SU-DHL-6 (cell line): Measurements from ENCODE around the gene SPINT3.

Experiments used
- H2AFZ ChIP-seq: fragments of 200-600 bp; sonication (generic); 2 replicates; pipeline ENCODE4 v1.6.1; 2014; ENCODE audit warnings: low read depth, mild to moderate bottlenecking, moderate library complexity, mixed read lengths, antibody characterized with exemption, low read length; ENCODE audit not compliant: severe bottlenecking
- H3F3A ChIP-seq: fragments of 200-600 bp; shearing (Covaris generic); 2 replicates; pipeline ENCODE4 v1.6.0; 2016; ENCODE audit warnings: antibody characterized with exemption, mild to moderate bottlenecking; ENCODE audit not compliant: insufficient read depth
- H3K27ac ChIP-seq: fragments of 200-600 bp; sonication (generic); 2 replicates; pipeline ENCODE4 v1.5.1; 2016; ENCODE audit warnings: low read depth, mild to moderate bottlenecking, low read length, moderate library complexity, mixed read lengths
- H3K27me3 ChIP-seq: fragments of 200-600 bp; sonication (generic), shearing (Covaris generic); 2 replicates; pipeline ENCODE4 v1.6.0; 2014; ENCODE audit warnings: mild to moderate bottlenecking, low read length
- H3K36me3 ChIP-seq: fragments of 200-600 bp; sonication (generic); 2 replicates; pipeline ENCODE4 v1.6.1; 2014; ENCODE audit warnings: mild to moderate bottlenecking, low read length, mixed read lengths
- H3K4me2 ChIP-seq: fragments of 300-600, 200-600 bp; shearing (Covaris generic), sonication (generic); 2 replicates; pipeline ENCODE4 v1.6.0; 2014; ENCODE audit warnings: low read length, low read depth, mild to moderate bottlenecking; ENCODE audit not compliant: poor library complexity, severe bottlenecking
- H3K4me3 ChIP-seq: fragments of 200-600 bp; sonication (generic); 2 replicates; pipeline ENCODE4 v1.5.1; 2014; ENCODE audit warnings: antibody characterized with exemption, low read length, mild to moderate bottlenecking, mixed read lengths; ENCODE audit not compliant: insufficient read depth, poor library complexity, severe bottlenecking
- H3K79me2 ChIP-seq: fragments of 200-600 bp; sonication (generic); 2 replicates; pipeline ENCODE4 v1.6.1; 2014; ENCODE audit warnings: mild to moderate bottlenecking, low read length, moderate library complexity; ENCODE audit not compliant: insufficient read depth
- H3K9ac ChIP-seq: fragments of 200-600 bp; sonication (generic); 2 replicates; pipeline ENCODE4 v1.7.0; 2014; ENCODE audit warnings: mild to moderate bottlenecking, low read length
- H3K9me2 ChIP-seq: fragments of 200-600 bp; sonication (generic); replicated peaks from 2 replicates; pipeline ENCODE4 v1.6.1; 2014; ENCODE audit warnings: low read length; ENCODE audit not compliant: insufficient read depth
- H3K9me3 ChIP-seq: fragments of 200-600 bp; sonication (generic); 2 replicates; pipeline ENCODE4 v1.6.1; 2014; ENCODE audit warnings: low read length, mixed read lengths; ENCODE audit not compliant: insufficient read depth
- H4K20me1 ChIP-seq: fragments of 200-600 bp; sonication (generic); 2 replicates; pipeline ENCODE4 v1.6.1; 2014; ENCODE audit warnings: low read depth, mild to moderate bottlenecking, antibody characterized with exemption, low read length, moderate library complexity, mixed read lengths
- CTCF ChIP-seq: fragments of 200-600 bp; sonication (generic); IDR thresholded peaks from one replicate; pipeline ENCODE4 v1.5.1; 2017; ENCODE audit warnings: antibody characterized with exemption, mild to moderate bottlenecking, low read length, moderate library complexity; ENCODE audit not compliant: insufficient read depth, poor library complexity, severe bottlenecking
- EZH2phosphoT487 ChIP-seq: fragments of 200-600 bp; sonication (generic), shearing (Covaris generic); conservative IDR thresholded peaks from 2 replicates; pipeline ENCODE4 v1.6.1; 2018; ENCODE audit warnings: mild to moderate bottlenecking, antibody characterized with exemption, low read length, moderate library complexity, mixed read lengths

The SPINT3 gene

GRCh38 chr20:45495501-45495941 lies 19.9 kb downstream of the SPINT3 start:
- Histone ChIP-seq H3K36me3 (no peaks in the 10 kb centered on the region), H3K4me3 (no peak overlapping the region), H3K79me2 (no peaks in the 10 kb centered on the region), H3K27me3 (no peaks in the 10 kb centered on the region), H3K9ac (no peak overlapping the region), H3K4me2 (no peak overlapping the region), H3K9me3 (no peaks in the 10 kb centered on the region), H3F3A (no peaks in the 10 kb centered on the region), H4K20me1 (no peaks in the 10 kb centered on the region), H3K27ac (no peak overlapping the region), H2AFZ (no peak overlapping the region), H3K9me2 (no peaks in the 10 kb centered on the region)
- TF ChIP-seq CTCF (no peak), EZH2phosphoT487 (no peak)

DNA sequence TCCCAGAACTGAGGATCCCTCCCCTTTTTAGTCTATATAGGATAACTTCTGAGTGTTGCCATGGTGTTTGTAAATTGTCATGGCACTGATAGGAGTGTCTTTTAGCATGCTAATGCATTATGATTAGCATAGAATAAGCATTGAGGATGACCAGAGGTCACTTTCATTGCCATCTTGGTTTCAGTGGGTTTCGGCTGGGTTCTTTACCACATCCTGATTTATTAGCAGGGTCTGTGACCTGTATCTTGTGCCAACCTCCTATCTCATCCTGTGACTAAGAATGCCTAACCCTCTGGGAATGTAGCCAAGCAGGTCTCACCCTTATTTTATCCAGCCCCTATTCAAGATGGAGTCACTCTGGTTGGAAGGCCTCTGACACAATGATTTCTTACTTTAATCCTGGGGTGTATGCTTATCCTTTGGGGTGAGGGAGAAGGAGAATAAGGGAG lies 26.3 kb downstream of the SPINT3 start:
- no peak overlapping the region for H3K4me2 ChIP-seq
- H3K4me3 ChIP-seq, result no peak overlapping the region
- H3K9me3 ChIP-seq, result no peaks in the 10 kb centered on the region
- H3K9me2 ChIP-seq, result no peaks in the 10 kb centered on the region
- no peaks in the 10 kb centered on the region for H3K27me3 ChIP-seq
- H3K27ac ChIP-seq, result no peak overlapping the region
- no peak overlapping the region for H3K9ac ChIP-seq
- no peak overlapping the region for H2AFZ ChIP-seq
- H3K36me3 ChIP-seq, result no peaks in the 10 kb centered on the region
- H4K20me1 ChIP-seq, result no peaks in the 10 kb centered on the region
- TF ChIP-seq EZH2phosphoT487, result no peak
- no peak for TF ChIP-seq CTCF
- H3F3A ChIP-seq, result no peaks in the 10 kb centered on the region
- H3K79me2 ChIP-seq, result no peaks in the 10 kb centered on the region

DNA sequence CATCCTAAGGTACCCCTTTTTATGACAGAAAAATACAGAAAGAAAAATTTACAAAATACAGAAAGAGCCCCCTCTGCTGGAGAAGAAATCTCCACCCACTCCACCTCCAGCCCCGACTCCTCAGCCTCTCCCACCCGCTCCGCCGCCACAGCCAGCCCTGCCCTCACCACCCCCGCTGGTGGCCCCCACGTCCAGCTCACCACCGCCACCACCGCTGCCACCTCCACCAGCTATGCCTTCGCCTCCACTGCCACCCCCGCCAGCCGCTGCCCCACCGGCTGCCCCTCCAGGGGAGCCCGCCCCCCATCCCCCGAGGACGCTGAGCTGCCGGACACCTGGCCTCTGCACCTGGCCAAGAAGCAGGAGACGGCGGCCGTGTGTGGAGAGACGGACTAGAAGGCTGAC lies 28.2 kb downstream of the SPINT3 start:
- H3K9me2 ChIP-seq, result no peaks in the 10 kb centered on the region
- H3K36me3 ChIP-seq, result no peaks in the 10 kb centered on the region
- no peak overlapping the region for H3K4me3 ChIP-seq
- no peaks in the 10 kb centered on the region for H3K27me3 ChIP-seq
- TF ChIP-seq CTCF (no peak), EZH2phosphoT487 (no peak)
- no peak overlapping the region for H2AFZ ChIP-seq
- H3K4me2 ChIP-seq, result no peak overlapping the region
- H3K9me3 ChIP-seq, result no peaks in the 10 kb centered on the region
- no peak overlapping the region for H3K27ac ChIP-seq
- no peaks in the 10 kb centered on the region for H3K79me2 ChIP-seq
- no peaks in the 10 kb centered on the region for H3F3A ChIP-seq
- no peak overlapping the region for H3K9ac ChIP-seq
- no peaks in the 10 kb centered on the region for H4K20me1 ChIP-seq

DNA sequence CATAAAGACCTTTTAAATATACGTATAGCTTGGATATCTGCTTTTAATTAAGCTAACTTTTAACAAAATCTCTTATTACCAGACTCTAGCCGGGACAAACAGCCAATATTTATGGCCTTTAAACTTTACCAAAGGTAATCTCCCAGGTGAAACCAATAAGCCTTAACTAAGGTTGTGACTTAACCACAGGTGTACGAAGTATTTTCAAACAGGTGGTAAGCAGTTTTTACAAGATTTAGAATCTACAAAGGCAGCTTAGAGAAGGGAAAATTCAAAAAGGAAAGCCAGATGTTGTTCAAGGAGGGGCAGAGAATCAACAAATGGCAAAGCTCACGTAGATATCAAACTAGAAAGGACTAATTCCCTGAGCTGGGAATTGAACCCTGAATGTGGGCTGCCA lies 30.0 kb downstream of the SPINT3 start:
- no peak for TF ChIP-seq CTCF
- no peak for TF ChIP-seq EZH2phosphoT487
- no peaks in the 10 kb centered on the region for H3K9me3 ChIP-seq
- H3K4me2 ChIP-seq, result no peak overlapping the region
- H3K27me3 ChIP-seq, result no peaks in the 10 kb centered on the region
- no peak overlapping the region for H2AFZ ChIP-seq
- H3F3A ChIP-seq, result no peaks in the 10 kb centered on the region
- no peak overlapping the region for H3K4me3 ChIP-seq
- H3K9ac ChIP-seq, result no peak overlapping the region
- H3K36me3 ChIP-seq, result no peaks in the 10 kb centered on the region
- H3K27ac ChIP-seq, result no peak overlapping the region
- no peaks in the 10 kb centered on the region for H4K20me1 ChIP-seq
- no peaks in the 10 kb centered on the region for H3K9me2 ChIP-seq
- H3K79me2 ChIP-seq, result no peaks in the 10 kb centered on the region
